Thyroid gland (tissue), 4 donors: ENCODE measurements around the gene TNFRSF25.
"Not testable (repeated sequence)": the region's sequence is repeated elsewhere in the genome, so short reads cannot be mapped to it uniquely, and the experiment has no call there.

Experiments used
- POLR2A ChIP-seq, 2 donors: fragments of 450-650 bp; IDR thresholded peaks; one replicate each; pipeline ENCODE4 v1.6.1; 2017; ENCODE audit warnings: antibody characterized with exemption in 2 of 2, mild to moderate bottlenecking in 2 of 2, moderate library complexity in 1 of 2
- TF ChIP-seq, protein P1 (sequence below), 6 experiments: fragments of 200-600 bp in 3 of 6; fragments of 450-650 bp in 3 of 6; sonication (generic) in 3 of 6; IDR thresholded peaks; one replicate each; pipeline ENCODE4 v1.5.1; 2016 to 2019; ENCODE audit warnings: antibody characterized with exemption in 6 of 6, mild to moderate bottlenecking in 2 of 6, inconsistent platforms in 1 of 6, moderate library complexity in 1 of 6

DNA sequence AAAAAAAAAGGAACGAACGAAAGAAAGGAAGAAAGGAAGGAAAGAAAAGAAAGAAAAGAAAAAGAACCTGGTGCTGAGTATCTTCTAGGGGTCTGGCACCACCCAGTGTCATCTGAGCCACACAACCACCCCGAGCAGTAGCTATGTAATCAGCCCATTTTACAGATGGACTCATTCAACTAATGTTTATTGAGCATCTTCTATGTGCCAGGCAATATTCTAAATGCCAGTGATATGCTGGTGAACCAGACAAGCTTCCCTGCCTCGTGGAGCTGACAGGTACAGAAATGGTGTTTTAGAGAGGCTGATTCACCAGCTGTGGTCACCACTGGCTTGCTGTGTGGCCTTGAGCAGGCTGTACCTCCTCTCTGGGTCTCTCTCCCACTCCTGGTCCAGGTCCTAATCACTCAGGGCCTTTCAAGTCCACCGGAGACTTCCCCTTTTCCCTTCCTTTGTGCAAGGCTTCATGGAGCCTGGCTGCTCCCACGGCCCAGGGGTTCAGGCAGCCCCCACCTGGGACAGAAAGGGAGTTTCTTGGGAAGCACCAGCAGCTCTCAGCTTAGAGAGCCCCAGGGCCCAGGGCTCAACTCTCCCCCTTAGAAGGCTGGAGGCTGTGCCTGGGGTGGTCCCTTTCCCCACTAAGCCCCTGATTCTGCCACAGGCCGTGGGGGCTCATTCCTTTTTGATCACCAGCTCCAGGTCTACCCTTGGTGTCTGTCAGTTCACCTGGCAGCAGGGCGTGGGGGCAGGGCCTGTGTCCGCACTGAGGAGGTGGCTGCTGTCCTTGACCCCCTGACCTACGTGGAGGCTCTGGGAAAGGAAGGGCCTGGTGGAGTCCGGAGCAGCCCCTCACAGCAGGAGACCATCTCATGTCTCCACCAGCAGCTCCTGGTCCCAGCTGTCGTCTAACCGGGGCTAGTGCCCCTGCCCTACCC is 34.1 kb downstream of the TNFRSF25 start:
- TF ChIP-seq, protein P1, sequence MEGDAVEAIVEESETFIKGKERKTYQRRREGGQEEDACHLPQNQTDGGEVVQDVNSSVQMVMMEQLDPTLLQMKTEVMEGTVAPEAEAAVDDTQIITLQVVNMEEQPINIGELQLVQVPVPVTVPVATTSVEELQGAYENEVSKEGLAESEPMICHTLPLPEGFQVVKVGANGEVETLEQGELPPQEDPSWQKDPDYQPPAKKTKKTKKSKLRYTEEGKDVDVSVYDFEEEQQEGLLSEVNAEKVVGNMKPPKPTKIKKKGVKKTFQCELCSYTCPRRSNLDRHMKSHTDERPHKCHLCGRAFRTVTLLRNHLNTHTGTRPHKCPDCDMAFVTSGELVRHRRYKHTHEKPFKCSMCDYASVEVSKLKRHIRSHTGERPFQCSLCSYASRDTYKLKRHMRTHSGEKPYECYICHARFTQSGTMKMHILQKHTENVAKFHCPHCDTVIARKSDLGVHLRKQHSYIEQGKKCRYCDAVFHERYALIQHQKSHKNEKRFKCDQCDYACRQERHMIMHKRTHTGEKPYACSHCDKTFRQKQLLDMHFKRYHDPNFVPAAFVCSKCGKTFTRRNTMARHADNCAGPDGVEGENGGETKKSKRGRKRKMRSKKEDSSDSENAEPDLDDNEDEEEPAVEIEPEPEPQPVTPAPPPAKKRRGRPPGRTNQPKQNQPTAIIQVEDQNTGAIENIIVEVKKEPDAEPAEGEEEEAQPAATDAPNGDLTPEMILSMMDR (IDR thresholded peaks at IDR 0.05): not testable (repeated sequence)
- TF ChIP-seq POLR2A (IDR thresholded peaks at IDR 0.05): not testable (repeated sequence)
